Omental fat pad (tissue), 4 donors: ENCODE data around the gene MED22. TPM values are rescaled to one million over a fixed set of nuclear protein-coding genes. Genes with fewer than 3 reads are reported as not detected.
"Not testable (repeated sequence)": the region's sequence is repeated elsewhere in the genome, so short reads cannot be mapped to it uniquely, and the experiment has no call there.

Experiments
- ATAC-seq: fragments of 150-250 bp; one replicate; pipeline ENCODE4 v1.9.1; 2016; ENCODE audit warnings: mild to moderate bottlenecking, moderate library complexity; ENCODE audit not compliant: low FRiP score
- DNase-seq: peaks from one replicate; pipeline ENCODE4 v3.0.0-alpha.2; 2019; ENCODE audit warnings: low spot score
- total RNA-seq, 4 donors: library from RNA; depleted of rRNA; stranded (reverse); fragments of >200 nt; gene quantifications; one replicate each; pipeline ENCODE4 v1.1.0, GENCODE V29; 2016
- TF ChIP-seq, protein P1 (sequence below), 3 donors: fragments of 450-650 bp; IDR thresholded peaks; one replicate each; pipeline ENCODE4 v1.5.1; 2016 to 2017; ENCODE audit warnings: antibody characterized with exemption in 3 of 3, mild to moderate bottlenecking in 3 of 3, moderate library complexity in 2 of 3

Gene MED22
- total RNA-seq, 4 donors from 2014 or later: 20.0 to 29.1 (median 24.5) TPM

DNA sequence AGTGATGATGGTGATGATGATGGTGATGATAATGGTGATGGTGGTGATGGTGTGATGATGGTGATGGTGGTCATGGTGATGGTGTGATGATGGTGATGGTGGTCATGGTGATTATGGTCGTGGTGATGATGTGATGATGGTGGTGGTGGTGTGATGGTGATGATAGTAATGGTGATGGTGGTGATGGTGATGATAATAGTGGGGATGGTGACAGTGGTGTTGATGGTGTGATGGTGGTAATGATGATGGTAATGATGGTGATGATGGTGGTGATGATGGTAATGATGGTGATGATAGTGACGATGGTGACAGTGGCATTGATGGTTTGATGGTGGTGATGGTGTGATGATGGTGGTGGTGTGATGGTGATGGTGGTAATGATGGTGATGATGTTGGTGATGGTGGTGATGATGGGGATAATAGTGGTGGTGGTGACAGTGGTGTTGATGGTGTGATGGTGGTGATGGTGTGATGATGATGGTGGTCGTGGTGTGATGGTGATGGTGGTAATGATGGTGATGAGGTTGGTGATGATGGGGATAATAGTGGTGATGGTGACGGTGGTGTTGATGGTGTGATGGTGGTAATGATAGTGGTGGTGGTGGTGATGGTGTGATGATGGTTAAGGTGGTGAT is 34.7 kb upstream of the MED22 start:
- DNase-seq: no peak
- no peak for ATAC-seq
- TF ChIP-seq, protein P1, sequence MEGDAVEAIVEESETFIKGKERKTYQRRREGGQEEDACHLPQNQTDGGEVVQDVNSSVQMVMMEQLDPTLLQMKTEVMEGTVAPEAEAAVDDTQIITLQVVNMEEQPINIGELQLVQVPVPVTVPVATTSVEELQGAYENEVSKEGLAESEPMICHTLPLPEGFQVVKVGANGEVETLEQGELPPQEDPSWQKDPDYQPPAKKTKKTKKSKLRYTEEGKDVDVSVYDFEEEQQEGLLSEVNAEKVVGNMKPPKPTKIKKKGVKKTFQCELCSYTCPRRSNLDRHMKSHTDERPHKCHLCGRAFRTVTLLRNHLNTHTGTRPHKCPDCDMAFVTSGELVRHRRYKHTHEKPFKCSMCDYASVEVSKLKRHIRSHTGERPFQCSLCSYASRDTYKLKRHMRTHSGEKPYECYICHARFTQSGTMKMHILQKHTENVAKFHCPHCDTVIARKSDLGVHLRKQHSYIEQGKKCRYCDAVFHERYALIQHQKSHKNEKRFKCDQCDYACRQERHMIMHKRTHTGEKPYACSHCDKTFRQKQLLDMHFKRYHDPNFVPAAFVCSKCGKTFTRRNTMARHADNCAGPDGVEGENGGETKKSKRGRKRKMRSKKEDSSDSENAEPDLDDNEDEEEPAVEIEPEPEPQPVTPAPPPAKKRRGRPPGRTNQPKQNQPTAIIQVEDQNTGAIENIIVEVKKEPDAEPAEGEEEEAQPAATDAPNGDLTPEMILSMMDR (IDR thresholded peaks at IDR 0.05): no peak

DNA sequence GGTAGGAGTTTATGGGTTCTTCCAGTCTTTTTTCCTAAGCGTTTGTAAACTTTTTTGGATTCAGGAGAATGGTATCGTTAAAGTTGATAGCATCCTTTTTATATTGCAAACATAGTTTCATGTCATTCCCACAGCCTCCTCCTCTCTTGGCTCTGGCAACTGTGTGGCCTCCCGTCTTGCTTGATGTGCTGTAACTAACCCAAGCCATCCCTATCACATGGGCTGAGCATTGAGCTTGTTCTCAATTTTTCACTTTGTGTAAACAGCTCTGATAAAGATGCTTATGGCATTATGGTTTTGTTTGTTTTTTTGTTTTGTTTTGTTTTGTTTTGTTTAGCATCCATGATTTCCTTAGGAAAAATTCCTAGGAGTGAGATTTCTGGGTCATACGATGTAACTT is 32.8 kb upstream of the MED22 start:
- ATAC-seq (no peak), DNase-seq (no peak)
- TF ChIP-seq, protein P1 (IDR thresholded peaks at IDR 0.05): no peak

DNA sequence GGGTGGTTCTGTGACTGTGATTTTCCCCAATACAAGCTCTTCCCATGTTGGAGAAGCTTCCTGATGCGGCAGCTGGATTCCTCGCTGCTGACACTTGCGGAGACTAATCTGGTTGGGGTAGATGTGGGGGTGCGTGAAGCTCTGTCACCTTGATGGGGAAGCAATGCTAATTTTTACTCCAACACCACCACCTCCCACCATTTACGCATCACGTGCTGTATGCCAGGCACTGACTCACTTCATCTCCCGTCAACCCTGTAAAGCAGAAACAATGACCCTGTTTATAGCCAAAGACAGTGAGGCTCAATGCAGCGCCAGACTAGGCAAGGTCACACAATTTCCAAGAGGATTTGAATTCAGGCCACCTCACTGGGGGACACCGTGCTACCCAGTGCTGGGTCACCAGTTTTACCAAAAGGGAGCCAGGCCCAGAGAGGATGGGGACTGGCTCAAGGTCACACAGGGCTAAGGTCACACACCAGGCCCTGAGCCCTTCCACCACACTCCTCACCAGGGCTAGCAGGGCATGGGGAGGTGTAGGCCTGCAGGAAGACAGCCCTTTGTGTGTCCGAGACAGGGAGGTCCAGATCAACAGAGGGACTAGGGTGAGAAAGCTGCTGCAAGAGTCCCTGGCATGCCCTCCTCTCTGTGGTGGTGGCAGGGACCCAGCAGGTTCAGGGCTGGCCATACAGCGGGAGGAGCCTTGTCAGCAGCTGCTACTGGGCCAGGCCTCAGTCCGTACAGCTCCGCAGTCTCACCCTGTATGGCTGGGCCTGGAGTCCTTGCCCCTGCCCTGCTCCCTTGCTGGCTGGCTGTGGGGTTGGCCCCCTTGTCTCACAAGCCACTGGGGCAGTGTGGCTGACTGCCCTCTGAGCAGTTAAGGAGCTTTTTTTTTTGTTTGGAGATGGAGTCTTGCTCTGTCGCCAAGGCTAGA is 31.5 kb upstream of the MED22 start:
- TF ChIP-seq, protein P1 (IDR thresholded peaks at IDR 0.05): no peak
- ATAC-seq (no peak), DNase-seq (no peak)

DNA sequence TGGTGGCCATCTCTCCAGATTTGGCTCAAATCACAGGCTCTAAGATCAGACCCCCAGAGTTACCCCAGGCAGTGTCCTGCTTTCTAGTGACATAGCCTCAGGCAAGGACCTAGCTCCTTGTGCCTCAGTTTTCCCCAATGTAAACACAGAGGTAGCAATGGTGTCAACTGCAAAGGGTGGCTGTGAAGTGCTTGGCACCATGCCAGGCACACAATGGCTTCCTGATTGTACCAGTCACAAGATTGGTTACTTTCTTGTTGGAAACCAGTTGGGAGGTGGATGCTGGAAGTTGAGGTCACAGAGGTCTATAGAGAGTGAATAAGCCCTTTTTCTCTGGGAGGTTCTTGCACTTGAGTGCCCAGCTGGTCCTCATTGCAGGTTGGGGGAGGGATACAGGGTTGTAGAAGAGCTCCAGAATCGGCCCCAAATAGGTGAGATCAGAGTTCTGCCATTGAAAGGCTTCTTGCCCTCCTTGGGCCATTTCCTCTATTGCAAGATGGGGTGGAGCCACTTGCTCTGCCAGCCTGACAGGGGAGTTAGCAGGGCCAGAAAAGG is 30.6 kb upstream of the MED22 start:
- TF ChIP-seq, protein P1 (IDR thresholded peaks at IDR 0.05): no peak
- DNase-seq: no peak
- ATAC-seq: no peak

DNA sequence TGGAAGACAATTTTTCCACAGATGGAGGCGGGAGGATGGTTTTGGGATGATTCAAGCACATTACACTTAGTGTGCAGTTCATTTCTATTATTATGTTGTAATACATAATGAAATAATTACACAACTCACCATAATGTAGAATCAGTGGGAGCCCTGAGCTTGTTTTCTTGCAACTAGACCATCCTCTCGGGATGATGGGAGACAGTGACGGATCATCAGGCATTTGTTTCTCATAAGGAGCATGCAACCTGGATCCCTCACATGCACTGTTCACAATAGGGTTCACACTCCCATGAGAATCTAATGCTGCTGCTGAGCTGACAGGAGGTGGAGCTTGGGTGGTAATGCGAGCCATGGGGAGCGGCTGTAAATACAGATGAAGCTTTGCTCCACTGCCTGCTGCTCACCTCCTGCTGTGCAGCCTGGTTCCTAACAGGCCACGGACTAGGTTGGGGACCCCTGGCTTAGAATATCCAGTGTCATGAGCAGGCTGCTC is 29.8 kb upstream of the MED22 start:
- no peak for ATAC-seq
- TF ChIP-seq, protein P1 (IDR thresholded peaks at IDR 0.05): no peak
- DNase-seq: no peak

DNA sequence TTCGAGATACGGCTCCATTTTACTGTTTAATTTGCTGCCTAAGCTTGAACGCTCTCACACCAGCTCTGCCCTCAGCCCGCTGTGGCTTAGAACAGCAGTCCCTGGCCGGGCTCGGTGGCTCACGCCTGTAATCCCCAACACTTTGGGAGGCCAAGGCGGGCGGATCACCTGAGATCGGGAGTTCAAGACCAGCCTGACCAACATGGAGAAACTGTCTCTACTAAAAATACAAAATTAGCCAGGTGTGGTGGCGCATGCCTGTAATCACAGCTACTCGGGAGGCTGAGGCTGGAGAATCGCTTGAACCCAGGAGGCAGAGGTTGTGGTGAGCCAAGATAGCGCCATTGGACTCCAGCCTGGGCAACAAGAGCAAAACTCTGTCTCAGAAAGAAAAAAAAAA is 29.3 kb upstream of the MED22 start:
- not testable (repeated sequence) for ATAC-seq, DNase-seq
